PC-3 (cell line): ENCODE results near the gene TMEM184B. TPM values are rescaled to one million over a fixed set of nuclear protein-coding genes. Genes with fewer than 3 reads are reported as not detected.

Experiments used
- ATAC-seq: fragments of 200-7000 bp; cut with Tn5 transposase; 2 replicates; pipeline ENCODE4 v1.9.1; 2020; ENCODE audit warnings: mild to moderate bottlenecking, moderate library complexity
- BruUV-seq: library from RNA; stranded (reverse); fragments of 400-500 nt; replicated peaks from 2 replicates; lab custom pipeline; 2021; lab: Mats Ljungman, UMichigan
- CTCF ChIA-PET: fragments of 300-600 bp; sonication (Branson Sonifier 250); formaldehyde crosslinking; loops from one replicate; lab custom pipeline; 2022; ENCODE audit warnings: antibody characterized with exemption; lab: Charles Lee
- POLR2A ChIA-PET: fragments of 300-600 bp; sonication (Branson Sonifier 250); formaldehyde crosslinking; loops from one replicate; lab custom pipeline; 2022; ENCODE audit warnings: antibody characterized with exemption; ENCODE audit not compliant: unreplicated experiment; lab: Charles Lee
- DNase-seq: peaks from one replicate; pipeline ENCODE4 v3.0.0-alpha.2; 2015
- H2AFZ ChIP-seq: fragments of 300-600 bp; sonication (generic); 2 replicates; pipeline ENCODE4 v1.6.0; 2016; ENCODE audit warnings: antibody characterized with exemption, low read length
- H3F3A ChIP-seq: fragments of 300-600 bp; sonication (generic); one replicate; pipeline ENCODE4 v1.6.0; 2017; ENCODE audit warnings: antibody characterized with exemption, low read length, control low read depth, mild to moderate bottlenecking; ENCODE audit not compliant: unreplicated experiment
- H3K27ac ChIP-seq: fragments of 300-600 bp; sonication (generic); 2 replicates; pipeline ENCODE4 v1.5.1; 2016; ENCODE audit warnings: mild to moderate bottlenecking, low read length
- H3K27me3 ChIP-seq: fragments of 300-600 bp; sonication (generic); 2 replicates; pipeline ENCODE4 v1.6.1; 2016; ENCODE audit warnings: low read length, mixed read lengths
- H3K36me3 ChIP-seq: fragments of 300-600 bp; sonication (generic); 2 replicates; pipeline ENCODE4 v1.6.1; 2016; ENCODE audit warnings: low read depth, mixed run types, low read length, mixed read lengths
- H3K4me1 ChIP-seq: fragments of 300-600 bp; sonication (generic); 2 replicates; pipeline ENCODE4 v1.5.1; 2016; ENCODE audit warnings: low read length; ENCODE audit not compliant: insufficient read depth
- H3K4me2 ChIP-seq: fragments of 300-600 bp; sonication (generic); 2 replicates; pipeline ENCODE4 v1.6.0; 2016; ENCODE audit warnings: low read length
- H3K4me3 ChIP-seq: fragments of 300-600 bp; sonication (generic); 2 replicates; pipeline ENCODE4 v1.5.1; 2016; ENCODE audit warnings: mild to moderate bottlenecking, low read length, mixed read lengths
- H3K79me2 ChIP-seq: fragments of 300-600 bp; sonication (generic); 2 replicates; pipeline ENCODE4 v1.6.1; 2017; ENCODE audit warnings: low read length, mixed read lengths
- H3K9ac ChIP-seq: fragments of 300-600 bp; sonication (generic); 2 replicates; pipeline ENCODE4 v1.6.0; 2016; ENCODE audit warnings: mild to moderate bottlenecking, low read length
- H3K9me2 ChIP-seq: fragments of 300-600 bp; sonication (generic); replicated peaks from 2 replicates; pipeline ENCODE4 v1.6.1; 2016; ENCODE audit warnings: mixed run types, low read length, mixed read lengths
- H3K9me3 ChIP-seq: fragments of 300-600 bp; sonication (generic); 2 replicates; pipeline ENCODE4 v1.6.1; 2016; ENCODE audit warnings: low read length, mixed read lengths
- H4K20me1 ChIP-seq: fragments of 300-600 bp; sonication (generic); 2 replicates; pipeline ENCODE4 v1.6.1; 2016; ENCODE audit warnings: low read length, mixed read lengths
- EZH2 ChIP-seq: fragments of 300-600 bp; sonication (generic); IDR thresholded peaks from one replicate; pipeline ENCODE4 v1.6.1; 2017; ENCODE audit warnings: antibody characterized with exemption, mild to moderate bottlenecking, low read length; ENCODE audit not compliant: unreplicated experiment
- EZH2phosphoT487 ChIP-seq: fragments of 300-600 bp; sonication (generic); IDR thresholded peaks from 2 replicates; pipeline ENCODE4 v1.6.1; 2018; ENCODE audit warnings: mild to moderate bottlenecking, antibody characterized with exemption, low read length, borderline replicate concordance
- intact Hi-C: fragments of 100-400 bp; cut with micrococcal nuclease; formaldehyde crosslinking; loops from 2 replicates; pipeline ENCODE4 v1.9.0; 2023
- total RNA-seq: library from RNA; depleted of rRNA; stranded (reverse); fragments of >200 nt; gene quantifications from 2 replicates; pipeline ENCODE4 v1.2.3, GENCODE V29; 2014
- TF ChIP-seq, protein P1 (sequence below): fragments of 300-600 bp; sonication (generic); conservative IDR thresholded peaks from 2 replicates; pipeline ENCODE4 v1.5.1; 2017; ENCODE audit warnings: antibody characterized with exemption, low read depth, mild to moderate bottlenecking, low read length

TMEM184B gene
- total RNA-seq, 1 experiment from 2014 or later = 37.5 TPM

GRCh38 chr22:38305471-38306448, 33.0 kb upstream of the TMEM184B start:
- Histone ChIP-seq H3K79me2 (peaks cover 87% of the 10 kb centered on the region), H3K4me3 (no peak overlapping the region), H3K27ac (peak overlapping the region; percentile 76), H3K9me2 (no peaks in the 10 kb centered on the region), H2AFZ (no peak overlapping the region), H3K4me2 (peak overlapping the region; percentile 26; the same call in 1 of the 2 replicates), H3K9me3 (no peaks in the 10 kb centered on the region), H3K4me1 (peaks cover 26% of the 10 kb centered on the region), H4K20me1 (peaks cover 42% of the 10 kb centered on the region; the same call in 1 of the 2 replicates), H3K36me3 (peaks cover 61% of the 10 kb centered on the region; the same call in 1 of the 2 replicates), H3K27me3 (no peaks in the 10 kb centered on the region), H3K9ac (peak overlapping the region; percentile 23), H3F3A (no peaks in the 10 kb centered on the region)
- TSS peak; percentile 34 for BruUV-seq
- ChIA-PET POLR2A (no interaction called here), CTCF (no interaction called here)
- TF ChIP-seq EZH2phosphoT487 (no peak), EZH2 (no peak)
- TF ChIP-seq, protein P1, sequence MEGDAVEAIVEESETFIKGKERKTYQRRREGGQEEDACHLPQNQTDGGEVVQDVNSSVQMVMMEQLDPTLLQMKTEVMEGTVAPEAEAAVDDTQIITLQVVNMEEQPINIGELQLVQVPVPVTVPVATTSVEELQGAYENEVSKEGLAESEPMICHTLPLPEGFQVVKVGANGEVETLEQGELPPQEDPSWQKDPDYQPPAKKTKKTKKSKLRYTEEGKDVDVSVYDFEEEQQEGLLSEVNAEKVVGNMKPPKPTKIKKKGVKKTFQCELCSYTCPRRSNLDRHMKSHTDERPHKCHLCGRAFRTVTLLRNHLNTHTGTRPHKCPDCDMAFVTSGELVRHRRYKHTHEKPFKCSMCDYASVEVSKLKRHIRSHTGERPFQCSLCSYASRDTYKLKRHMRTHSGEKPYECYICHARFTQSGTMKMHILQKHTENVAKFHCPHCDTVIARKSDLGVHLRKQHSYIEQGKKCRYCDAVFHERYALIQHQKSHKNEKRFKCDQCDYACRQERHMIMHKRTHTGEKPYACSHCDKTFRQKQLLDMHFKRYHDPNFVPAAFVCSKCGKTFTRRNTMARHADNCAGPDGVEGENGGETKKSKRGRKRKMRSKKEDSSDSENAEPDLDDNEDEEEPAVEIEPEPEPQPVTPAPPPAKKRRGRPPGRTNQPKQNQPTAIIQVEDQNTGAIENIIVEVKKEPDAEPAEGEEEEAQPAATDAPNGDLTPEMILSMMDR = no peak
- intact Hi-C loops = no loop called here
- ATAC-seq = peak; percentile 62
- DNase-seq = no peak

DNA sequence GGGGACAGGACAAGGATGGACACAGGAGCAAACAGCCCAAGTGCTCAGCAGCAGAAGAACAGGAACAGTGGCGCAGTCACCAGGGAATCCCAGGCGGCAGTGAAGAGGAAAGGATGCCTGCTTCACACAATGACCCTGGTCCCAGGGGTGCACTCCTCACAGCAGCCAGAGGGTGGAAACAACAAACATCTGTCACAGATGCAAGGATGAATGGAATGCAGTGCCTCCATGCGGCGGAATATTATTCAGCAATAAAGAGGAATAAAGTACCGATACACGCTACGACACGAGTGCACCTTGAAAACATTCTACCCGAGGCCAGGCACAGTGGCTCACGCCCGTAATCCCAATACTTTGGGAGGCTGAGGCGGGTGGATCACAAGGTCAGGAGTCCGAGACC, 31.7 kb upstream of the TMEM184B start:
- H3K9ac ChIP-seq = no peak overlapping the region
- H3K79me2 ChIP-seq = peaks cover 74% of the 10 kb centered on the region
- peaks cover 32% of the 10 kb centered on the region; the same call in 1 of the 2 replicates for H4K20me1 ChIP-seq
- BruUV-seq = no TSS peak
- ChIA-PET POLR2A (no interaction called here), CTCF (no interaction called here)
- no peaks in the 10 kb centered on the region for H3K27me3 ChIP-seq
- H2AFZ ChIP-seq = no peak overlapping the region
- intact Hi-C loops = no loop called here
- no peaks in the 10 kb centered on the region for H3K9me3 ChIP-seq
- ATAC-seq (no peak), DNase-seq (no peak)
- H3K4me2 ChIP-seq = no peak overlapping the region
- peaks cover 29% of the 10 kb centered on the region for H3K4me1 ChIP-seq
- peaks cover 62% of the 10 kb centered on the region; the same call in 1 of the 2 replicates for H3K36me3 ChIP-seq
- H3F3A ChIP-seq = no peaks in the 10 kb centered on the region
- no peak for TF ChIP-seq EZH2
- H3K27ac ChIP-seq = no peak overlapping the region
- no peak overlapping the region for H3K4me3 ChIP-seq
- H3K9me2 ChIP-seq = no peaks in the 10 kb centered on the region

GRCh38 chr22:38303974-38304373, 31.2 kb upstream of the TMEM184B start:
- no TSS peak for BruUV-seq
- DNase-seq (no peak), ATAC-seq (no peak)
- Histone ChIP-seq H3K36me3 (peaks cover 59% of the 10 kb centered on the region; the same call in 1 of the 2 replicates), H3K9ac (no peak overlapping the region), H2AFZ (no peak overlapping the region), H3K4me1 (peaks cover 34% of the 10 kb centered on the region), H3K9me3 (no peaks in the 10 kb centered on the region), H3K27ac (no peak overlapping the region), H3K4me2 (no peak overlapping the region), H3K79me2 (peaks cover 69% of the 10 kb centered on the region), H3K27me3 (no peaks in the 10 kb centered on the region), H3K9me2 (no peaks in the 10 kb centered on the region), H3K4me3 (no peak overlapping the region), H3F3A (peaks cover 3% of the 10 kb centered on the region), H4K20me1 (peaks cover 30% of the 10 kb centered on the region; the same call in 1 of the 2 replicates)
- no peak for TF ChIP-seq EZH2
- TF ChIP-seq, protein P1 = no peak
- TF ChIP-seq EZH2phosphoT487 = no peak
- CTCF ChIA-PET = no interaction called here
- POLR2A ChIA-PET = no interaction called here
- intact Hi-C loops = no loop called here
